ENCODE results near the gene SLC34A1.

Gene SLC34A1

GRCh38 chr5:177388521-177389052, 4.4 kb downstream of the SLC34A1 start:
- DNase-seq = no peak

GRCh38 chr5:177389241-177390169, 5.3 kb downstream of the SLC34A1 start:
- peak; percentile 84 to 97 (median 91) for DNase-seq

- DNase-seq = peak; percentile 86 to 89 (median 88)
Observed at GRCh38 chr5:177390363-177391300, 6.4 kb downstream of the SLC34A1 start.

GRCh38 chr5:177392765-177393164, 8.5 kb downstream of the SLC34A1 start:
- DNase-seq = no peak

GRCh38 chr5:177393206-177393765, 9.1 kb downstream of the SLC34A1 start:
- peak; percentile 20 to 26 (median 23) for DNase-seq

GRCh38 chr5:177393990-177394389, 9.8 kb downstream of the SLC34A1 start:
- no peak for DNase-seq

- DNase-seq = no peak
Observed at GRCh38 chr5:177396078-177396477, 11.8 kb downstream of the SLC34A1 start.

GRCh38 chr5:177396807-177397206, 12.6 kb downstream of the SLC34A1 start:
- no peak for DNase-seq

- DNase-seq = no peak
Observed at GRCh38 chr5:177397875-177398390, 13.7 kb downstream of the SLC34A1 start.

- no peak for DNase-seq
Observed at GRCh38 chr5:177399997-177400868, 16.0 kb downstream of the SLC34A1 start, which contains the start of gene PFN3. Gene PFN3 (minus strand): TSS chr5:177400661. CDS start chr5:177400576, 85 bp downstream.

GRCh38 chr5:177402271-177403043, 18.2 kb downstream of the SLC34A1 start:
- DNase-seq = peak in 2 of 3 donors; percentile 38 to 62

- no peak for DNase-seq
Observed at GRCh38 chr5:177403102-177403791, 19.0 kb downstream of the SLC34A1 start.

GRCh38 chr5:177403792-177404640, 19.8 kb downstream of the SLC34A1 start:
- DNase-seq = peak; percentile 88 to 92 (median 90)

- DNase-seq = no peak
Observed at GRCh38 chr5:177404641-177405179, 20.5 kb downstream of the SLC34A1 start.

GRCh38 chr5:177405312-177405711, 21.1 kb downstream of the SLC34A1 start:
- no peak for DNase-seq

- DNase-seq = peak; percentile 64 to 80 (median 70)
Observed at GRCh38 chr5:177405805-177406204, 21.6 kb downstream of the SLC34A1 start.

- no peak for DNase-seq
Observed at GRCh38 chr5:177409043-177409801, 25.0 kb downstream of the SLC34A1 start, which contains the start of gene F12. Gene F12 (minus strand): TSS chr5:177409564. CDS start chr5:177409527, 37 bp downstream.

- DNase-seq = no peak
Observed at GRCh38 chr5:177410575-177410974, 26.3 kb downstream of the SLC34A1 start.
